K562 (cell line): ENCODE results near the gene RASD1. TPM values are rescaled to one million over a fixed set of nuclear protein-coding genes. Genes with fewer than 3 reads are reported as not detected.
"Not testable (repeated sequence)": the region's sequence is repeated elsewhere in the genome, so short reads cannot be mapped to it uniquely, and the experiment has no call there.

Experiments
- ATAC-seq: fragments of 200-7000 bp; cut with Tn5 transposase; 3 replicates; pipeline ENCODE4 v1.9.1; 2020; ENCODE audit warnings: moderate library complexity
- BruUV-seq: library from RNA; stranded (reverse); fragments of 400-500 nt; replicated peaks from 2 replicates; lab custom pipeline; 2021; lab: Mats Ljungman, UMichigan
- CTCF ChIA-PET: fragments of 300-600 bp; formaldehyde crosslinking; extraction: SDS; loops from one replicate; lab custom pipeline; 2021; ENCODE audit warnings: low intra/inter-chr PET ratio; lab: Yijun Ruan, JAX
- POLR2A ChIA-PET: fragments of 300-600, 350-650 bp; sonication (Branson Sonifier 250); formaldehyde crosslinking; extraction: SDS; loops from one replicate; lab custom pipeline; 2021; ENCODE audit warnings: antibody characterized with exemption, inconsistent platforms; lab: Yijun Ruan, JAX
- DNase-seq, 4 experiments: peaks; one replicate each; pipeline versions ENCODE4 v3.0.0 to v3.0.0-alpha.2; 2011 to 2018; ENCODE audit warnings: low spot score in 3 of 4, mixed read lengths in 3 of 4; ENCODE audit errors: extremely low read depth in 1 of 4
- FAIRE-seq: peaks from 2 replicates; lab custom pipeline; 2011; peaks lifted over from hg19 to GRCh38; lab: Jason Lieb, UNC
- H2AFZ ChIP-seq: 2 replicates; pipeline ENCODE4 v1.6.0; 2011; ENCODE audit warnings: low read depth, low read length, control low read depth, inconsistent platforms
- H3K27ac ChIP-seq: fragments of 200-600 bp; 3 replicates; pipeline ENCODE4 v1.8.0; 2011; ENCODE audit warnings: low read depth, mild to moderate bottlenecking, control low read depth, inconsistent platforms, low read length, moderate library complexity, mixed read lengths; ENCODE audit errors: extremely low read depth
- H3K27me3 ChIP-seq, 2 experiments: fragments of 300-600 bp in 1 of 2; 2 replicates in 1 of 2; 3 replicates in 1 of 2; pipeline versions ENCODE4 v1.6.0 to v1.8.0; 2011; ENCODE audit warnings: inconsistent platforms in 2 of 2, low read length in 2 of 2, mild to moderate bottlenecking in 1 of 2, mixed read lengths in 1 of 2, moderate library complexity in 1 of 2; ENCODE audit not compliant: control insufficient read depth in 2 of 2, insufficient read depth in 2 of 2
- H3K36me3 ChIP-seq: fragments of 300-600 bp; 3 replicates; pipeline ENCODE4 v1.8.0; 2011; ENCODE audit warnings: mild to moderate bottlenecking, low read length, inconsistent platforms; ENCODE audit not compliant: control insufficient read depth, insufficient read depth
- H3K4me1 ChIP-seq, 2 experiments: fragments of 200-600 bp in 1 of 2; replicated peaks in 1 of 2; 2 replicates in 1 of 2; 3 replicates in 1 of 2; pipeline versions ENCODE4 v1.5.1 to v1.8.0; 2011; ENCODE audit warnings: inconsistent platforms in 2 of 2, low read length in 2 of 2, mild to moderate bottlenecking in 1 of 2, mixed read lengths in 1 of 2, moderate library complexity in 1 of 2; ENCODE audit not compliant: control insufficient read depth in 2 of 2, insufficient read depth in 2 of 2
- H3K4me2 ChIP-seq: 2 replicates; pipeline ENCODE4 v1.6.1; 2011; ENCODE audit warnings: low read length, control low read depth, inconsistent platforms, mixed read lengths; ENCODE audit not compliant: insufficient read depth
- H3K4me3 ChIP-seq: fragments of 200-600 bp; sonication (generic), shearing (Covaris generic); 2 replicates; pipeline ENCODE4 v1.5.1; 2016; ENCODE audit warnings: control low read depth, inconsistent platforms
- H3K79me2 ChIP-seq: fragments of 200-600 bp; 3 replicates; pipeline ENCODE4 v1.8.0; 2011; ENCODE audit warnings: low read length, inconsistent platforms; ENCODE audit not compliant: control insufficient read depth, insufficient read depth
- H3K9ac ChIP-seq, 2 experiments: 2 replicates each; pipeline versions ENCODE4 v1.6.0 to v1.6.1; 2011; ENCODE audit warnings: low read depth in 2 of 2, low read length in 2 of 2, control low read depth in 1 of 2, inconsistent platforms in 1 of 2, mild to moderate bottlenecking in 1 of 2, mixed read lengths in 1 of 2; ENCODE audit not compliant: insufficient read depth in 1 of 2
- H3K9me1 ChIP-seq: one replicate; pipeline ENCODE4 v1.6.0; 2011; ENCODE audit warnings: inconsistent platforms, mild to moderate bottlenecking, low read length, moderate library complexity; ENCODE audit not compliant: control insufficient read depth, insufficient read depth
- H3K9me3 ChIP-seq: replicated peaks from 2 replicates; pipeline ENCODE4 v1.5.1; 2011; ENCODE audit warnings: low read depth, low read length, inconsistent platforms; ENCODE audit not compliant: control insufficient read depth, insufficient read depth
- H4K20me1 ChIP-seq: replicated peaks from 2 replicates; pipeline ENCODE4 v1.6.1; 2011; ENCODE audit warnings: low read length, inconsistent platforms, mixed read lengths; ENCODE audit not compliant: control insufficient read depth, insufficient read depth
- ETS2 ChIP-seq: IDR thresholded peaks from 2 replicates; pipeline ENCODE4 v1.6.1; 2016; ENCODE audit warnings: borderline replicate concordance, missing genetic modification characterization, mild to moderate bottlenecking, moderate library complexity, missing compliant biosample characterization; ENCODE audit not compliant: poor library complexity, severe bottlenecking
- HLTF ChIP-seq: fragments of 450-650 bp; IDR thresholded peaks from 2 replicates; pipeline ENCODE4 v1.6.1; 2016
- MTA3 ChIP-seq: fragments of 450-650 bp; formaldehyde crosslinking; IDR thresholded peaks from 2 replicates; pipeline ENCODE4 v1.6.1; 2017; ENCODE audit warnings: mild to moderate bottlenecking, borderline replicate concordance
- U2AF1 ChIP-seq: fragments of 200-400 bp; formaldehyde crosslinking; optimal IDR thresholded peaks from 2 replicates; pipeline ENCODE3; 2017; ENCODE audit warnings: mild to moderate bottlenecking, low read depth, low read length, moderate library complexity
- ZFP36 ChIP-seq: fragments of 150-350 bp; IDR thresholded peaks from 2 replicates; pipeline ENCODE4 v1.6.1; 2018; ENCODE audit warnings: low read length, low read depth; ENCODE audit not compliant: partially characterized antibody
- ZNF696 ChIP-seq: fragments of 250-450 bp; sonication (Bioruptor Pico); conservative IDR thresholded peaks from 2 replicates; pipeline ENCODE4 v1.4.0; 2020; ENCODE audit warnings: mild to moderate bottlenecking, moderate library complexity
- WGBS: fragments of 100-300 bp; shearing (Covaris generic); methylation state at CpG from one replicate; pipeline ENCODE4 v1.1.6; 2016; ENCODE audit warnings: low coverage, mixed read lengths; ENCODE audit not compliant: insufficient coverage; ENCODE audit errors: missing lambda C conversion rate; 5-methylcytosine and 5-hydroxymethylcytosine counted together
- in situ Hi-C: fragments of 300-500 bp; cut with MboI; formaldehyde crosslinking; loops from 4 replicates; pipeline ENCODE4 v1.15.0; 2018; ENCODE audit warnings: inconsistent platforms, mixed read lengths
- intact Hi-C: fragments of 100-400 bp; cut with micrococcal nuclease; formaldehyde crosslinking; loops from 2 replicates; pipeline ENCODE4 v1.14.2; 2022
- polyA plus RNA-seq, 8 experiments: library from polyadenylated mRNA; depleted of rRNA in 4 of 8; stranded (reverse) in 5 of 8; unstranded in 3 of 8; fragments of >200 nt; fragmentation: Nextera tagmentation in 2 of 8; fragmentation: Illumina TruSeq in 1 of 8; extraction: Ambion mirVana in 2 of 8; extraction: Trizol in 1 of 8; gene quantifications; 2 replicates each; pipeline versions ENCODE4 v1.2.1 to v1.2.3, GENCODE V29; 2011 to 2014; ENCODE audit warnings: inconsistent platforms in 1 of 8, missing spikeins in 1 of 8
- total RNA-seq, 7 experiments: library from RNA; depleted of rRNA in 6 of 7; stranded (reverse); fragments of >200 nt in 6 of 7; fragmentation: Illumina TruSeq in 2 of 7; extraction: Trizol in 2 of 7; gene quantifications; 2 replicates each; pipeline versions ENCODE4 v1.2.1 to v1.2.3, GENCODE V29; 2011 to 2021; ENCODE audit warnings: low replicate concordance in 1 of 7
- TF ChIP-seq, protein P1 (sequence below): fragments of 450-650 bp; IDR thresholded peaks from 2 replicates; pipeline ENCODE4 v1.6.1; 2016; ENCODE audit warnings: mild to moderate bottlenecking
- TF ChIP-seq, protein P2 (sequence below): sonication (generic); formaldehyde crosslinking; IDR thresholded peaks from 2 replicates; pipeline ENCODE4 v1.8.1; 2023; ENCODE audit warnings: missing genetic modification reagents, mild to moderate bottlenecking, borderline replicate concordance
- TF ChIP-seq, protein P3 (sequence below): sonication (generic); formaldehyde crosslinking; IDR thresholded peaks from 2 replicates; pipeline ENCODE4 v1.9.0; 2022; ENCODE audit warnings: mild to moderate bottlenecking, missing genetic modification reagents

The RASD1 gene
- total and polyA plus RNA-seq, 9 of the 15 experiments (the other 6 are each of a cell fraction or from before 2014, with no cell fraction given), result 0.11 TPM; not detected in 8

DNA sequence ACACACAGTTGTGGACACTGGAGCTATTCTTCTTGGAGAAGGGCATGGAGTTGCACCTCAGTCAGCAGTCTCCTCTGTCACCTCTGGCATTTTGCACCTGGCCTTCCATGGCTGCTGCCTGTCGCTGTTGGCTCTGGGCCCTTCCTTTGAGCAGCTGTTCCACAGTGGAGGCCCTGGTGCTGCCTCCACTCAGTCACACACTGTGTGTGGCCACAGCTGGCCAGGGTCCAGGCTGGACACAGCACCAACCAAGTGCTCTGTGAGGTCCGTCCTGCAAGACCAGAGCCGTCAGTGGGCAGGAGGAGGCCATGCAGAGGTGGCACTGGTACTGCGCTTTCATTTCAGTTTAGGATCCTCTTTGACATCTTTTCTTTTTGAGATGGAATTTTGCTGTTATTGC, 41.0 kb downstream of the RASD1 start:
- WGBS, result 0% methylated on average over 3 of the region's 4 CpGs
- ChIA-PET CTCF (no interaction called here), POLR2A (interaction anchor here (0.6 kb wide), 1 partner anchor 41 kb away, joined by 3 read pairs; the partner anchor contains the start of gene RASD1)
- Histone ChIP-seq H3K9me1 (no peaks in the 10 kb centered on the region), H3K4me1 (peaks cover 0 to 3% of the 10 kb centered on the region in 2 experiments; a peak in 2 of 5 replicates), H3K27me3 (peaks cover 2 to 21% of the 10 kb centered on the region in 2 experiments; a peak in 4 of 5 replicates), H3K9me3 (peaks cover 3% of the 10 kb centered on the region; the same call in 1 of the 2 replicates), H4K20me1 (no peaks in the 10 kb centered on the region), H3K79me2 (no peaks in the 10 kb centered on the region), H2AFZ (no peak overlapping the region), H3K9ac (no peak overlapping the region), H3K27ac (no peak overlapping the region), H3K36me3 (no peaks in the 10 kb centered on the region), H3K4me2 (no peak overlapping the region), H3K4me3 (no peak overlapping the region)
- DNase-seq, result no peak
- in situ Hi-C loops (no loop called here), intact Hi-C loops (no loop called here)
- FAIRE-seq, result no peak
- TF ChIP-seq MTA3 (no peak), U2AF1 (no peak), ETS2 (no peak), HLTF (no peak), ZFP36 (no peak), ZNF696 (CRISPR knock-in tag) (no peak)
- TF ChIP-seq, protein P1, sequence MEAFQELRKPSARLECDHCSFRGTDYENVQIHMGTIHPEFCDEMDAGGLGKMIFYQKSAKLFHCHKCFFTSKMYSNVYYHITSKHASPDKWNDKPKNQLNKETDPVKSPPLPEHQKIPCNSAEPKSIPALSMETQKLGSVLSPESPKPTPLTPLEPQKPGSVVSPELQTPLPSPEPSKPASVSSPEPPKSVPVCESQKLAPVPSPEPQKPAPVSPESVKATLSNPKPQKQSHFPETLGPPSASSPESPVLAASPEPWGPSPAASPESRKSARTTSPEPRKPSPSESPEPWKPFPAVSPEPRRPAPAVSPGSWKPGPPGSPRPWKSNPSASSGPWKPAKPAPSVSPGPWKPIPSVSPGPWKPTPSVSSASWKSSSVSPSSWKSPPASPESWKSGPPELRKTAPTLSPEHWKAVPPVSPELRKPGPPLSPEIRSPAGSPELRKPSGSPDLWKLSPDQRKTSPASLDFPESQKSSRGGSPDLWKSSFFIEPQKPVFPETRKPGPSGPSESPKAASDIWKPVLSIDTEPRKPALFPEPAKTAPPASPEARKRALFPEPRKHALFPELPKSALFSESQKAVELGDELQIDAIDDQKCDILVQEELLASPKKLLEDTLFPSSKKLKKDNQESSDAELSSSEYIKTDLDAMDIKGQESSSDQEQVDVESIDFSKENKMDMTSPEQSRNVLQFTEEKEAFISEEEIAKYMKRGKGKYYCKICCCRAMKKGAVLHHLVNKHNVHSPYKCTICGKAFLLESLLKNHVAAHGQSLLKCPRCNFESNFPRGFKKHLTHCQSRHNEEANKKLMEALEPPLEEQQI, result no peak
- TF ChIP-seq, protein P2, sequence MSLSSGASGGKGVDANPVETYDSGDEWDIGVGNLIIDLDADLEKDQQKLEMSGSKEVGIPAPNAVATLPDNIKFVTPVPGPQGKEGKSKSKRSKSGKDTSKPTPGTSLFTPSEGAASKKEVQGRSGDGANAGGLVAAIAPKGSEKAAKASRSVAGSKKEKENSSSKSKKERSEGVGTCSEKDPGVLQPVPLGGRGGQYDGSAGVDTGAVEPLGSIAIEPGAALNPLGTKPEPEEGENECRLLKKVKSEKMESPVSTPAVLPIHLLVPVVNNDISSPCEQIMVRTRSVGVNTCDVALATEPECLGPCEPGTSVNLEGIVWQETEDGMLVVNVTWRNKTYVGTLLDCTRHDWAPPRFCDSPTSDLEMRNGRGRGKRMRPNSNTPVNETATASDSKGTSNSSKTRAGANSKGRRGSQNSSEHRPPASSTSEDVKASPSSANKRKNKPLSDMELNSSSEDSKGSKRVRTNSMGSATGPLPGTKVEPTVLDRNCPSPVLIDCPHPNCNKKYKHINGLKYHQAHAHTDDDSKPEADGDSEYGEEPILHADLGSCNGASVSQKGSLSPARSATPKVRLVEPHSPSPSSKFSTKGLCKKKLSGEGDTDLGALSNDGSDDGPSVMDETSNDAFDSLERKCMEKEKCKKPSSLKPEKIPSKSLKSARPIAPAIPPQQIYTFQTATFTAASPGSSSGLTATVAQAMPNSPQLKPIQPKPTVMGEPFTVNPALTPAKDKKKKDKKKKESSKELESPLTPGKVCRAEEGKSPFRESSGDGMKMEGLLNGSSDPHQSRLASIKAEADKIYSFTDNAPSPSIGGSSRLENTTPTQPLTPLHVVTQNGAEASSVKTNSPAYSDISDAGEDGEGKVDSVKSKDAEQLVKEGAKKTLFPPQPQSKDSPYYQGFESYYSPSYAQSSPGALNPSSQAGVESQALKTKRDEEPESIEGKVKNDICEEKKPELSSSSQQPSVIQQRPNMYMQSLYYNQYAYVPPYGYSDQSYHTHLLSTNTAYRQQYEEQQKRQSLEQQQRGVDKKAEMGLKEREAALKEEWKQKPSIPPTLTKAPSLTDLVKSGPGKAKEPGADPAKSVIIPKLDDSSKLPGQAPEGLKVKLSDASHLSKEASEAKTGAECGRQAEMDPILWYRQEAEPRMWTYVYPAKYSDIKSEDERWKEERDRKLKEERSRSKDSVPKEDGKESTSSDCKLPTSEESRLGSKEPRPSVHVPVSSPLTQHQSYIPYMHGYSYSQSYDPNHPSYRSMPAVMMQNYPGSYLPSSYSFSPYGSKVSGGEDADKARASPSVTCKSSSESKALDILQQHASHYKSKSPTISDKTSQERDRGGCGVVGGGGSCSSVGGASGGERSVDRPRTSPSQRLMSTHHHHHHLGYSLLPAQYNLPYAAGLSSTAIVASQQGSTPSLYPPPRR, result no peak
- TF ChIP-seq, protein P3, sequence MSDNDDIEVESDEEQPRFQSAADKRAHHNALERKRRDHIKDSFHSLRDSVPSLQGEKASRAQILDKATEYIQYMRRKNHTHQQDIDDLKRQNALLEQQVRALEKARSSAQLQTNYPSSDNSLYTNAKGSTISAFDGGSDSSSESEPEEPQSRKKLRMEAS, result no peak
- no TSS peak for BruUV-seq
- ATAC-seq, result no peak

DNA sequence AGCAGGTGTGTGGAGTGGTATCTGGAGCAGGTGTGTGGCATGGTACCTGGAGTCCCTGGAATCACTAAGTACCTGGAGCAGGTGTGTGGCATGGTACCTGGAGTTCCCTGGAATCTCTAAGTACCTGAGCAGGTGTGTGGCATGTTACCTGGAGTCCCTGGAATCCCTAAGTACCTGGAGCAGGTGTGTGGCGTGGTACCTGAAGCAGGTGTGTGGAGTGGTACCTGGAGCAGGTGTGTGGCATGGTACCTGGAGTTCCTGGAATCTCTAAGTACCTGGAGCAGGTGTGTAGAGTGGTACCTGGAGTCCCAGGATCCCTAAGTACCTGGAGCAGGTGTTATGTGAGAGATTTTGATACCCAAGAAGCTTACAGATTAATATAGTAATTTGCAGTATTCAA, 41.5 kb downstream of the RASD1 start:
- BruUV-seq, result not testable (repeated sequence)

More for the DNA sequence above, 41.5 kb downstream of the RASD1 start:
- H3K79me2 ChIP-seq, H3K9me1 ChIP-seq, CTCF ChIA-PET, H3K27ac ChIP-seq, H2AFZ ChIP-seq, H3K4me2 ChIP-seq, H3K9me3 ChIP-seq, in situ Hi-C loops, H3K4me3 ChIP-seq, H3K9ac ChIP-seq, POLR2A ChIA-PET, H3K36me3 ChIP-seq, H3K4me1 ChIP-seq, DNase-seq, FAIRE-seq, ATAC-seq, intact Hi-C loops, H4K20me1 ChIP-seq: not testable (repeated sequence)
- H3K27me3 ChIP-seq, result peaks cover 7 to 26% of the 10 kb centered on the region in 2 experiments; a peak in 4 of 5 replicates
- WGBS, result 14% methylated on average over 1 of the region's 1 CpG
